HepG2 (cell line): ENCODE measurements around the gene DNAJC7. TPM values are rescaled to one million over a fixed set of nuclear protein-coding genes. Genes with fewer than 3 reads are reported as not detected.

ENCODE experiments used
- ARNTL ChIP-seq: sonication (generic); formaldehyde crosslinking; IDR thresholded peaks from 2 replicates; pipeline ENCODE4 v1.4.0; 2020; ENCODE audit warnings: mild to moderate bottlenecking, missing genetic modification reagents
- ATAD3A ChIP-seq: sonication (generic); formaldehyde crosslinking; IDR thresholded peaks from 2 replicates; pipeline ENCODE4 v1.4.0; 2020; ENCODE audit warnings: missing genetic modification reagents
- EZH2 ChIP-seq: conservative IDR thresholded peaks from 2 replicates; pipeline ENCODE4 v1.6.1; 2012; ENCODE audit warnings: mild to moderate bottlenecking, low read depth, low read length, moderate library complexity
- MEF2D ChIP-seq: sonication (generic); formaldehyde crosslinking; IDR thresholded peaks from 2 replicates; pipeline ENCODE4 v1.5.1; 2020; ENCODE audit warnings: mild to moderate bottlenecking, missing genetic modification reagents
- ONECUT2 ChIP-seq: sonication (generic); formaldehyde crosslinking; IDR thresholded peaks from 2 replicates; pipeline ENCODE4 v1.4.0; 2020; ENCODE audit warnings: missing genetic modification reagents
- RARG ChIP-seq: sonication (generic); formaldehyde crosslinking; IDR thresholded peaks from 2 replicates; pipeline ENCODE4 v1.4.0; 2020; ENCODE audit warnings: low read depth, mild to moderate bottlenecking, missing genetic modification reagents
- SALL1 ChIP-seq: sonication (generic); formaldehyde crosslinking; IDR thresholded peaks from 2 replicates; pipeline ENCODE4 v1.8.0; 2022; ENCODE audit warnings: mild to moderate bottlenecking, missing genetic modification reagents
- TSC22D2 ChIP-seq: sonication (generic); formaldehyde crosslinking; IDR thresholded peaks from 2 replicates; pipeline ENCODE4 v1.5.1; 2020; ENCODE audit warnings: missing genetic modification reagents, mild to moderate bottlenecking, borderline replicate concordance
- ZFX ChIP-seq: sonication (generic); formaldehyde crosslinking; IDR thresholded peaks from 2 replicates; pipeline ENCODE4 v1.4.0; 2020; ENCODE audit warnings: mild to moderate bottlenecking, low read depth, missing genetic modification reagents, moderate library complexity
- ZMYM4 ChIP-seq: sonication (generic); formaldehyde crosslinking; IDR thresholded peaks from 2 replicates; pipeline ENCODE4 v1.8.1; 2023; ENCODE audit warnings: mild to moderate bottlenecking, missing genetic modification reagents
- ZNF570 ChIP-seq: sonication (generic); formaldehyde crosslinking; IDR thresholded peaks from 2 replicates; pipeline ENCODE4 v1.4.0; 2020; ENCODE audit warnings: mild to moderate bottlenecking, missing genetic modification reagents, borderline replicate concordance
- ZNF598 ChIP-seq: sonication (generic); formaldehyde crosslinking; IDR thresholded peaks from 2 replicates; pipeline ENCODE4 v1.5.1; 2020; ENCODE audit warnings: mild to moderate bottlenecking, missing genetic modification reagents, borderline replicate concordance
- ZNF780A ChIP-seq: sonication (generic); formaldehyde crosslinking; IDR thresholded peaks from 2 replicates; pipeline ENCODE4 v1.8.0; 2022; ENCODE audit warnings: mild to moderate bottlenecking, missing genetic modification reagents, moderate library complexity
- polyA plus RNA-seq, 8 experiments: library from polyadenylated mRNA; depleted of rRNA in 3 of 8; stranded (reverse) in 7 of 8; unstranded in 1 of 8; fragments of >200 nt; fragmentation: Illumina TruSeq in 4 of 8; extraction: Trizol in 4 of 8; gene quantifications; 2 replicates each; pipeline versions ENCODE4 v1.2.1 to v1.2.3, GENCODE V29; 2011 to 2016; ENCODE audit warnings: low read depth in 4 of 8, missing spikeins in 1 of 8, mixed read lengths in 1 of 8; ENCODE audit not compliant: insufficient read depth in 1 of 8
- total RNA-seq, 5 experiments: library from RNA; depleted of rRNA; stranded (reverse); fragments of >200 nt; fragmentation: Illumina TruSeq; extraction: Trizol; gene quantifications; 2 replicates each; pipeline ENCODE4 v1.2.3, GENCODE V29; 2016; ENCODE audit warnings: low read depth in 1 of 5
- TF ChIP-seq, protein P1 (sequence below): sonication (generic); formaldehyde crosslinking; IDR thresholded peaks from 2 replicates; pipeline ENCODE4 v1.4.0; 2020; ENCODE audit warnings: low read depth, mild to moderate bottlenecking, missing genetic modification reagents
- TF ChIP-seq, protein P2 (sequence below): sonication (generic); formaldehyde crosslinking; IDR thresholded peaks from 2 replicates; pipeline ENCODE4 v1.8.1; 2022; ENCODE audit warnings: low read depth, mild to moderate bottlenecking, missing genetic modification reagents
- TF ChIP-seq, protein P3 (sequence below): IDR thresholded peaks from 2 replicates; pipeline ENCODE4 v1.6.1; 2016; ENCODE audit warnings: missing biosample characterization, missing genetic modification reagents, low read depth
- TF ChIP-seq, protein P4 (sequence below): sonication (generic); formaldehyde crosslinking; IDR thresholded peaks from 2 replicates; pipeline ENCODE4 v1.4.0; 2020; ENCODE audit warnings: low read depth, missing genetic modification reagents

Gene DNAJC7
- total and polyA plus RNA-seq, 2 of the 13 experiments (the other 11 are each of a cell fraction or from before 2014, with no cell fraction given): 47.7 to 132 TPM

DNA sequence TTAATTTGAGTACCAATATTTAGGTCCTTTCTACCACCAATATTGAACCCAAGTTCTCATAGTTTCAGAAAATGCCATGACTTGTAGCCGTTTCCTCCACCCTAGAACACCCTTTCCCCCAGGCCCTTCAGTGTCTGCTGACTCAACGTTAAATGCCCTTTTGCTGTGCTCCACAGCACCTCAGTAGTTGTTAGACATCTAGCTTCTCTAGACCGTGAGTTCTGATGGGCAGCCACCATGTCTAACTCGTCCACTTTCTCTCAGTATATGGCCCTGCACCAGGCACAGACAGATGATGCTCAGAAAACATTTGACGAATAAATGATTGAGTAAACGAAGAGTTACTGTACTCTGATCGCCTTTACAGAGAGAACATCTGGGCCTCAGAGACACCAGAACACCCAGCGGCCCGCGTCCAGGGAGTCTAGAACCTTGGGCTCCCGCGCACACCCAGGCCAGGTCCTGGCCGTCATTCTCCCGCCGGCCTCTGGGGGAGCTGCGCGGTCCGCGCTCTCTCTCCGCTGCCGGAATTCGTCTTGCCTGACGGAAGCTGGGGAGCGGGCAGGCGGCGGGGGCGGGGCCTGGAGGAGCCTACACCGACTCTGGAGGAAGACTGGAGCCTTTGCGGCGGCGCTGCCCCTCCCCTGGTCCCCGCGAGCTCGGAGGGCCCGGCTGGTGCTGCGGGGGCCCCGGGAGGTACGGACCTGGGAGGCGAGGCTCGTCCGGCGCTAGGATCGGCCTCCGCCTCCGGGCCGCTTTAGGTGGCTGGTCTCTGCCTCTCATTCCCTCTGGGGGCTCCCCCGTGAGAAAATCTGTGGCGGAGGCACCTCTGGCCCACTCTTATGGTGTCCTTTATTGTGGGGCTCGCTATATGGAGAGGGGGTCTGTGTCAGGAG is 2.5 kb upstream of the DNAJC7 start, which contains the start of gene NKIRAS2 (continued):
- TF ChIP-seq, protein P1, sequence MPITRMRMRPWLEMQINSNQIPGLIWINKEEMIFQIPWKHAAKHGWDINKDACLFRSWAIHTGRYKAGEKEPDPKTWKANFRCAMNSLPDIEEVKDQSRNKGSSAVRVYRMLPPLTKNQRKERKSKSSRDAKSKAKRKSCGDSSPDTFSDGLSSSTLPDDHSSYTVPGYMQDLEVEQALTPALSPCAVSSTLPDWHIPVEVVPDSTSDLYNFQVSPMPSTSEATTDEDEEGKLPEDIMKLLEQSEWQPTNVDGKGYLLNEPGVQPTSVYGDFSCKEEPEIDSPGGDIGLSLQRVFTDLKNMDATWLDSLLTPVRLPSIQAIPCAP (CRISPR knock-in tag): no peak; the same call in 1 of the 2 replicates
- TF ChIP-seq ZFX (CRISPR knock-in tag) (peak; percentile 89), RARG (CRISPR knock-in tag) (no peak), TSC22D2 (CRISPR knock-in tag) (no peak), SALL1 (peak; percentile 93), ZNF570 (CRISPR knock-in tag) (no peak), MEF2D (peak; percentile 92; the same call in 1 of the 2 replicates), ATAD3A (CRISPR knock-in tag) (no peak), EZH2 (no peak), ONECUT2 (CRISPR knock-in tag) (no peak), ZNF598 (CRISPR knock-in tag) (no peak), ARNTL (CRISPR knock-in tag) (peak; percentile 88), ZNF780A (CRISPR knock-in tag) (no peak), ZMYM4 (peak; percentile 100)
- TF ChIP-seq, protein P2, sequence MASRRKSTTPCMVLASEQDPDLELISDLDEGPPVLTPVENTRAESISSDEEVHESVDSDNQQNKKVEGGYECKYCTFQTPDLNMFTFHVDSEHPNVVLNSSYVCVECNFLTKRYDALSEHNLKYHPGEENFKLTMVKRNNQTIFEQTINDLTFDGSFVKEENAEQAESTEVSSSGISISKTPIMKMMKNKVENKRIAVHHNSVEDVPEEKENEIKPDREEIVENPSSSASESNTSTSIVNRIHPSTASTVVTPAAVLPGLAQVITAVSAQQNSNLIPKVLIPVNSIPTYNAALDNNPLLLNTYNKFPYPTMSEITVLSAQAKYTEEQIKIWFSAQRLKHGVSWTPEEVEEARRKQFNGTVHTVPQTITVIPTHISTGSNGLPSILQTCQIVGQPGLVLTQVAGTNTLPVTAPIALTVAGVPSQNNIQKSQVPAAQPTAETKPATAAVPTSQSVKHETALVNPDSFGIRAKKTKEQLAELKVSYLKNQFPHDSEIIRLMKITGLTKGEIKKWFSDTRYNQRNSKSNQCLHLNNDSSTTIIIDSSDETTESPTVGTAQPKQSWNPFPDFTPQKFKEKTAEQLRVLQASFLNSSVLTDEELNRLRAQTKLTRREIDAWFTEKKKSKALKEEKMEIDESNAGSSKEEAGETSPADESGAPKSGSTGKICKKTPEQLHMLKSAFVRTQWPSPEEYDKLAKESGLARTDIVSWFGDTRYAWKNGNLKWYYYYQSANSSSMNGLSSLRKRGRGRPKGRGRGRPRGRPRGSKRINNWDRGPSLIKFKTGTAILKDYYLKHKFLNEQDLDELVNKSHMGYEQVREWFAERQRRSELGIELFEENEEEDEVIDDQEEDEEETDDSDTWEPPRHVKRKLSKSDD (CRISPR knock-in tag): peak; percentile 70
- TF ChIP-seq, protein P3, sequence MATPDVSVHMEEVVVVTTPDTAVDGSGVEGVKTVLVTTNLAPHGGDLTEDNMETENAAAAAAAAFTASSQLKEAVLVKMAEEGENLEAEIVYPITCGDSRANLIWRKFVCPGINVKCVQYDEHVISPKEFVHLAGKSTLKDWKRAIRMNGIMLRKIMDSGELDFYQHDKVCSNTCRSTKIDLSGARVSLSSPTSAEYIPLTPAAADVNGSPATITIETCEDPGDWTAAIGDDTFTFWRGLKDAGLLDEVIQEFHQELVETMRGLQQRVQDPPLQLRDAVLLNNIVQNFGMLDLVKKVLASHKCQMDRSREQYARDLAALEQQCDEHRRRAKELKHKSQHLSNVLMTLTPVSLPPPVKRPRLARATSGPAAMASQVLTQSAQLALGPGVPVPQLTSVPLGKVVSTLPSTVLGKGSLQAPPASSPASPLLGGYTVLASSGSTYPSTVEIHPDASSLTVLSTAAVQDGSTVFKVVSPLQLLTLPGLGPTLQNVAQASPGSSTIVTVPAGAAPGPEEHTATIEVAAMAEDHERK: peak; percentile 65; the same call in 1 of the 2 replicates
- TF ChIP-seq, protein P4, sequence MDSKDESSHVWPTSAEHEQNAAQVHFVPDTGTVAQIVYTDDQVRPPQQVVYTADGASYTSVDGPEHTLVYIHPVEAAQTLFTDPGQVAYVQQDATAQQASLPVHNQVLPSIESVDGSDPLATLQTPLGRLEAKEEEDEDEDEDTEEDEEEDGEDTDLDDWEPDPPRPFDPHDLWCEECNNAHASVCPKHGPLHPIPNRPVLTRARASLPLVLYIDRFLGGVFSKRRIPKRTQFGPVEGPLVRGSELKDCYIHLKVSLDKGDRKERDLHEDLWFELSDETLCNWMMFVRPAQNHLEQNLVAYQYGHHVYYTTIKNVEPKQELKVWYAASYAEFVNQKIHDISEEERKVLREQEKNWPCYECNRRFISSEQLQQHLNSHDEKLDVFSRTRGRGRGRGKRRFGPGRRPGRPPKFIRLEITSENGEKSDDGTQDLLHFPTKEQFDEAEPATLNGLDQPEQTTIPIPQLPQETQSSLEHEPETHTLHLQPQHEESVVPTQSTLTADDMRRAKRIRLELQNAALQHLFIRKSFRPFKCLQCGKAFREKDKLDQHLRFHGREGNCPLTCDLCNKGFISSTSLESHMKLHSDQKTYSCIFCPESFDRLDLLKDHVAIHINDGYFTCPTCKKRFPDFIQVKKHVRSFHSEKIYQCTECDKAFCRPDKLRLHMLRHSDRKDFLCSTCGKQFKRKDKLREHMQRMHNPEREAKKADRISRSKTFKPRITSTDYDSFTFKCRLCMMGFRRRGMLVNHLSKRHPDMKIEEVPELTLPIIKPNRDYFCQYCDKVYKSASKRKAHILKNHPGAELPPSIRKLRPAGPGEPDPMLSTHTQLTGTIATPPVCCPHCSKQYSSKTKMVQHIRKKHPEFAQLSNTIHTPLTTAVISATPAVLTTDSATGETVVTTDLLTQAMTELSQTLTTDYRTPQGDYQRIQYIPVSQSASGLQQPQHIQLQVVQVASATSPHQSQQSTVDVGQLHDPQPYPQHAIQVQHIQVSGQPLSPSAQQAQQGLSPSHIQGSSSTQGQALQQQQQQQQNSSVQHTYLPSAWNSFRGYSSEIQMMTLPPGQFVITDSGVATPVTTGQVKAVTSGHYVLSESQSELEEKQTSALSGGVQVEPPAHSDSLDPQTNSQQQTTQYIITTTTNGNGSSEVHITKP (CRISPR knock-in tag): no peak; the same call in 1 of the 2 replicates
